ENCODE data around the gene ADAT1.

- no peak for TF ChIP-seq POLR2AphosphoS5 (IDR thresholded peaks at IDR 0.05; ENCODE audit: low read depth)
- TF ChIP-seq REST (IDR thresholded peaks at IDR 0.05; ENCODE audit: insufficient replicate concordance, low read depth): no peak
- no peak for TF ChIP-seq CTCF (IDR thresholded peaks at IDR 0.05; ENCODE audit: insufficient read depth, low read length)
Measured at GRCh38 chr16:75627851-75628250, 4.8 kb upstream of the ADAT1 start.
